Measurements from ENCODE around the gene NRXN2.
"Not testable (repeated sequence)": the region's sequence is repeated elsewhere in the genome, so short reads cannot be mapped to it uniquely, and the experiment has no call there.

NRXN2 gene

DNA sequence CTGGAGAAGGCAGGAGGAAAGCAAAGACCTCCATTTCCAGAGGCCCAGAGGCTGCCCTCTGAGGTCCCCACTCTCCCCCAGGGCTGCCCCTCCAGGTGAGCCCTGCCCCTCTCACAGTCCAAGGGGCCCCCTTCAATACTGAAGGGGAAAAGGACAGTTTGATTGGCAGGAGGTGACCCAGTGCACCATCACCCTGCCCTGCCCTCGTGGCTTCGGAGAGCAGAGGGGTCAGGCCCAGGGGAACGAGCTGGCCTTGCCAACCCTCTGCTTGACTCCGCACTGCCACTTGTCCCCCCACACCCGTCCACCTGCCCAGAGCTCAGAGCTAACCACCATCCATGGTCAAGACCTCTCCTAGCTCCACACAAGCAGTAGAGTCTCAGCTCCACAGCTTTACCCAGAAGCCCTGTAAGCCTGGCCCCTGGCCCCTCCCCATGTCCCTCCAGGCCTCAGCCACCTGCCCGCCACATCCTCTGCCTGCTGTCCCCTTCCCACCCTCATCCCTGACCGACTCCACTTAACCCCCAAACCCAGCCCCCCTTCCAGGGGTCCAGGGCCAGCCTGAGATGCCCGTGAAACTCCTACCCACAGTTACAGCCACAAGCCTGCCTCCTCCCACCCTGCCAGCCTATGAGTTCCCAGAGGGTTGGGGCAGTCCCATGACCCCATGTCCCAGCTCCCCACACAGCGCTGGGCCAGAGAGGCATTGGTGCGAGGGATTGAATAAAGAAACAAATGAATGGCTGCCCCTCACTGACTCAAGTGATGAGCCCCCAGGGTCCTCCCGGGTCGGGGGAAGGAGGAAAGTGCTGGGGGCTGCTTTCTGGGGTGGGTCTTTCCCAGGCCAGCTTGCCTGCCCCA, 121.2 kb downstream of the NRXN2 start:
- no peak for DNase-seq

DNA sequence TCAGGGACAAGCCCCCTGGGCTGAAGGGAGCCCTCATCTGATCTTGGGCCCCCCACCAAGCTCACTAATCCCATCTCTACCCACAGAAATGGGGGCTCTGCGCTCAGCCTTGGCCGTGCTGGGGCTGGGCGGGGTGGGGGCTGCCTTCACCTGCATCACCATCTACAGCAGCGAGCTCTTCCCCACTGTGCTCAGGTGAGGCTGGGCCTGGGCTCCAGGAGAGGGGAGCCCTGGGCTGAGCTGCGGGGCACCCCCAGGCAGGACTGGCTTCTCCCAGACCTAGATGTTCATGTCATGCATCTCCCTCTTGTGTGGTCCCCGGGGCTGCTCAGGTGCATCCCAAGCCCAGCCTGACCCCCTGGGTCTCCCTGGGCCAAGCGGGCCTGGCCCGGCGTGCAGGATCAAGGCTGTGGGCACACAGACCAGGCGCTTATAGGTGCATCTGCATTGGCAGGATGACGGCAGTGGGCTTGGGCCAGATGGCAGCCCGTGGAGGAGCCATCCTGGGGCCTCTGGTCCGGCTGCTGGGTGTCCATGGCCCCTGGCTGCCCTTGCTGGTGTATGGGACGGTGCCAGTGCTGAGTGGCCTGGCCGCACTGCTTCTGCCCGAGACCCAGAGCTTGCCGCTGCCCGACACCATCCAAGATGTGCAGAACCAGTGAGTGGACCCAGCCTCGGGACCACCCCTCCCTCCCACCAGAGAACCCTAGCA, 122.6 kb downstream of the NRXN2 start:
- no peak for DNase-seq

GRCh38 chr11:64599698-64600211, 123.2 kb downstream of the NRXN2 start:
- no peak for DNase-seq

DNA sequence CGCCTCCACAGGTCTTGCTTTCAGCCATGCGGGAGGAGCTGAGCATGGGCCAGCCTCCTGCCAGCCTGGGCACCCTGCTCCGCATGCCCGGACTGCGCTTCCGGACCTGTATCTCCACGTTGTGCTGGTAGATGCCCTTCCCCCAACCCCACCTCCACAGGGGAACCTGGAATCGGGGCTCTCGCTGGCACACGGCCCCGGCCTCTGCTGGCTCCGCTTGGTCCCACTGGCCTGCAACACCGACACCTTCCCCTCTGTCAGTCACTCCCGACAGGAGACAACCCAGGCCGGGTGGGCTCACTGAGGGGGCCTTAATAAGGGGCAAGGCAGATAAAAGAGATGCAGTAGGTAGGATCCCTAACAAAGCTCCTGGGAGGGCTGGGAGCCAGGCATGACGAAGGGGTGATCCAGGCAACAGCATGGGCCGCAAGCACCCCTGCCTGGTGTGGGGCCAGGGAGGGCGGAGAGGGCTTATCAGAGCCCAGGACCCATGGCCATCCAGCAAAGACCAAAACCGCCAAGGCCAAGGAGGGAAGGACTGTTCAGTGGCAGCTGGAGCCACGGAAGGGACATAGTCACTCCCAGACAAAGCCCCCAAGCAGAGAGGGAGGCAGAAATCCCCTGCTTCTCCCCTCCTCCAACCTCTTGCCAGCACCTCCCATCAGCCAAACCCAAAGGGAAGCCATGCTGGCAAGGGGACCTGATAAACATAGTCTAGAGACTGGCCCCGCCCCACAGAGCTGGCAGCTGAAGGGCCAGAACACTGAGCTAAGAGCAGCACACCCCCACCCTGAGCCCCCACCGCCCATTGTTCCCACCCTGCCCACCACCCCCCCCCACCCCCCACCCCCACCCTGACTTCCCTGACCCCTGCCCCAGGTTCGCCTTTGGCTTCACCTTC, 124.0 kb downstream of the NRXN2 start:
- DNase-seq = no peak

GRCh38 chr11:64598106-64598796, 124.7 kb downstream of the NRXN2 start:
- DNase-seq = no peak

DNA sequence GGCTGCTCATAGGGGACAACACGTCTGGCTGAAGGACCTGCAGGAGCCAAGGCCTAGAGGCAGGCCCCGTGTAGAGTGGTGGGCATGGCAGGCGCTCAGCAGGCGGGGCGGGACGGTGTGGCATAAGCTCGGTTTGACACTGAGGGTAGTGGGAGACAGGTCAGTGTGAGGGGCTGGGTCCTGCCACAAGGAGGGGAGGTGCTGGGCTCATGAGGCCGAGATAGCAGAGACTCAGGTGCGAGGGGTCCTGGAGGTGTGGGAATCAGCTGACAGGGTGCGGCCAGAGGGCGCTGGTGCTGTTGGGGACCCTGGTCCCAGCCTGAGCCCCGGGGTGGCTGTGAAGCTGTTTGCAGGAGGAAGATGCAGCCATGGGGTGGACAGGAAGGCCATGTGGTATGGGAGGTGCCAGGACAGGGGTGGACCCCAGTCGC, 125.3 kb downstream of the NRXN2 start:
- DNase-seq = no peak

DNA sequence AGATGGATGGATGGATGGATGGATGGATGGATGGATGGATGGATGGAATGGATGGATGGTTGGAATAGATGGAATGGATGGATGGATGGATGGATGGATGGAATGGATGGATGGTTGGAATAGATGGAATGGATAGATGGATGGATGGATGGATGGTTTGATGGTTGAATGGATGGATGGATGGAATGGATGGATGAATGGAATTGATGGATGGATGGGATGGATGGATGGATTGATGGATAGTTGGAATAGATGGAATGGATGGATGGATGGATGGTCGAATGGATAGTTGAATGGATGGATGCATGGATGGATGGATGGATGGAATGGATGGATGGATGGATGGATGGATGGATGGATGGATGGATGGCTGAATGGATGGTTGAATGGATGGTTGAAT, 127.1 kb downstream of the NRXN2 start:
- DNase-seq = not testable (repeated sequence)

GRCh38 chr11:64594159-64594939, 128.6 kb downstream of the NRXN2 start:
- DNase-seq = no peak

DNA sequence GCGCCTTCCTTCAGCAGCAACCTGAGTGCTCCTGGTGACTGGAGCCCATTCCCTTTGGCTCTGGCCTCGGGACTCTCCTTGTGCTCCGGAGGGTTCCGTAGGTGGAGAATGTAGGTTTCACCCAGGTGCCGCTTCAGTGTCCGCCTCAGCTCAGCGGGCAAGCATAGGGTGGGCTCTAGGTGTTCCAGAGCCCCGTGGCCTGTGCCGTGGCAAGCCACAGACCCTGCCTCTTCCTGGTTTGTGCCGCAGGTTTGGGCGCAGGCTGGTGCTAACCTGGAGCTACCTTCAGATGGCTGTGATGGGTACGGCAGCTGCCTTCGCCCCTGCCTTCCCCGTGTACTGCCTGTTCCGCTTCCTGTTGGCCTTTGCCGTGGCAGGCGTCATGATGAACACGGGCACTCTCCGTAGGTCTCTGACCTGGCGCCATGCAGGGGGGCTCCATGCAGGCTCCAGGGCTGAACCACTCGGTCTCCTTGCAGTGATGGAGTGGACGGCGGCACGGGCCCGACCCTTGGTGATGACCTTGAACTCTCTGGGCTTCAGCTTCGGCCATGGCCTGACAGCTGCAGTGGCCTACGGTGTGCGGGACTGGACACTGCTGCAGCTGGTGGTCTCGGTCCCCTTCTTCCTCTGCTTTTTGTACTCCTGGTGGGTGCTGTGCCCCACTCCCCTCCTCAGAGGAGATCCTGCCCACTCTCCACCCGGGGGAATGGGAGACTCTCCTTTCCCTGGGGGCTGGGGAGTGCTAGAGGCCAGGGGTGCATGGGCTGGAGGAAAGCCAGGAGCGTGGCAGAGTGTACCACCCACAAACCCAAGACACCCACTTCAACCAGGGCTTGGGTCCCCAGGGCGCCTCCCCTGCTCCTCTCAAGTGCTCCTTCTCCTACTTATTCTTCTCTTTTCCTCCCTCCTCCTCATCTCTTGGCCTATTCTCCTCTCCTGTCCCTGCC, 129.6 kb downstream of the NRXN2 start:
- no peak for DNase-seq

DNA sequence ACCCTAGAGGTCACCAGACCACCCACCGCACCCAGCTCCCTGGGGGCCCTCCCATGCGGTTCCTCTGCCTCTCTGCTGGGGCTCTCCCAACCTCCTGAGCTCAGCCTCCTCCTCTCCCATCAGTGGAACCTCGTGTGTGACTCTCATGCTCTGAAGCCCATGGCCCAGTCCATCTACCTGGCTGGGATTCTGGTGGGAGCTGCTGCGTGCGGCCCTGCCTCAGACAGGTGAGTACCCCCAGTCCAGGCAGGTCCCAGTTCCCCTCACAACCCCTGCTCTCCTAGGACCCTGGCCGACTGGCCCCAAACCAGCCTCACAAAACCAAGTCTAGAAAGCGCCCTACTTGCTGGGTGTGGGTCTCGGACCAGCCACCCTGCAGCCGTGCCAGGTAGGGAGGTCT, 130.3 kb downstream of the NRXN2 start:
- no peak for DNase-seq

- DNase-seq = no peak
Measured at GRCh38 chr11:64592234-64592615, 130.8 kb downstream of the NRXN2 start.

GRCh38 chr11:64591257-64592233, 131.5 kb downstream of the NRXN2 start:
- no peak for DNase-seq

GRCh38 chr11:64590763-64591221, 132.2 kb downstream of the NRXN2 start, which contains the start of gene SLC22A12:
SLC22A12 (plus strand) TSS chr11:64591220; CDS start chr11:64591557, 337 bp downstream.
- no peak for DNase-seq

DNA sequence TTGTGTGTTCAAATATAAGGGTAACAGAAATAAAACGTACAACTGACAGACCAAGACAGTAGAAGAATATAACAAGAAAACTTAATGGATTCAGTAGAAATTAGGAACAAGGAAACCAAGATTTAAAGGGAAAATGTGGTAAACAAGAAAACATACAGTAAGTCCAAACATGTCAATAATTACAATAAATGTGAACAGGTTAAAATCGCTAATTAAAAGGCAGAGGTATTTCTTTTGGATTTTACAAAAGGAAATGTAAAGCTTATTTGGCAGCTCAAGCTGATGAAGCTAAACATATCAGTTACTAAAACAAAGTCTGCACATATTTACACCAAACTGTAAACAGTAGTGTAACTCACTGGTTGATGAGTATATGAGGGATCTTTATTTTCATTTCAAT, 134.3 kb downstream of the NRXN2 start:
- no peak for DNase-seq

GRCh38 chr11:64586366-64586765, 136.6 kb downstream of the NRXN2 start:
- DNase-seq = no peak

- DNase-seq = no peak
Measured at GRCh38 chr11:64585150-64585549, 137.8 kb downstream of the NRXN2 start.

DNA sequence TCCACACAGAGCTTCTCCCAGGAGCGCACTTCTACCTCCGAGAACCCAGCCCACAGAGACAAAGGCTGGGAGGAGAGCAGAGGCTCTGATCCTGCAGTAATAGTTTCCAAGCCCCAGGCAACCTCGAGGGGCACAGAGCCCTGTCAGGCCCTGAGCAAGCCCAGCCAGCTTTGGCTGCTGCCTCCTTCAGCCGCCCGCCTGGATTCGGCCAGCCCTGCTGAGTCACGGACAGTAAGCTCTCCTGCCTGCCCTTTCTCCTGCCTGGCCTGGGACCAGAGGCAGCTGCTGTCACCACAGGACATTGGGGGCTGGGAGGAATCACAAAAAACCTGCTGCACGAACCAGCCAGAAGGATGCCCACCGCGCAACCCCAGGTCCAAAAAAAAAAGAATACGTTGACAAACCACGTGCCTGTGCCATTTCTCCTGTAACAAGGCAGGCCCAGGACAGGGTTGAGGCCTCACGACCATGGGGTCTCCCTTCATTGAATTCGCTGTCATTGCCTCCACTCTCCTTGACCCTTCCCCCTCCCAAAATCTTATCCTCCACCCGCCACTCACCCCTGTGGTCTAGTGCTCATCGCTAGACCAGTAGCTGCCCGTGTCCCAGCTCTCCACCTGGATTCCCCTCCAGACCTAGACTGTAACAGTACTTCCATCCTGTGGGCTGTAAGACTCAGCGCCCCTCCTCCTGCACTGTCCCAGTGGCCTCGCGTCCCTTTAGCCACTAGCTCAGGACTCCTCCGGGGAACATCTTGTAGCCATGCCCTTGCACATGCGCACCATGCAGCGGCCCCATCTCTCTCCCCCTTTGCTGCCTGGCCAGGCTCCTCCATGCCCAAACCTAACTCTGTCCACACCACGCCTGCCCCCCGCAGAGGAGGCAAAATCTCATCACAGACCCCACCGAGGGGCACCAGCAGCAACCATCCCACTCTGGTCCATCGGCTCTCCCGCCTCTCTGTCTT, 139.4 kb downstream of the NRXN2 start:
- peak; percentile 90 for DNase-seq

GRCh38 chr11:64582885-64583284, 140.1 kb downstream of the NRXN2 start:
- DNase-seq = no peak
